Stimulated activated CD4-positive, alpha-beta T cell treated with anti-CD3 and anti-CD28 coated beads, Interleukin-1b, Interleukin-23, amount 100 ng/mL, for 24 hours (primary cell): ENCODE results near the gene INTS1.

Experiments used
- DNase-seq, 4 experiments: peaks; one replicate each; pipeline ENCODE4 v3.0.0-alpha.2; 2020; ENCODE audit warnings: low read depth in 4 of 4, low spot score in 1 of 4

Gene INTS1

GRCh38 chr7:1434891-1435670 is 69.1 kb downstream of the INTS1 start:
- no peak for DNase-seq

- DNase-seq = no peak
Observed at GRCh38 chr7:1434165-1434718, 69.9 kb downstream of the INTS1 start.

- no peak for DNase-seq
Observed at GRCh38 chr7:1433128-1433920, 70.9 kb downstream of the INTS1 start.

GRCh38 chr7:1432411-1433082 is 71.6 kb downstream of the INTS1 start:
- DNase-seq = peak; percentile 63 to 86 (median 79)

GRCh38 chr7:1431634-1432380 is 72.4 kb downstream of the INTS1 start:
- no peak for DNase-seq

GRCh38 chr7:1431226-1431625 is 73.0 kb downstream of the INTS1 start:
- DNase-seq = no peak

GRCh38 chr7:1430056-1430845 is 73.9 kb downstream of the INTS1 start:
- DNase-seq = no peak

- no peak for DNase-seq
Observed at GRCh38 chr7:1428941-1429501, 75.2 kb downstream of the INTS1 start.

- DNase-seq = no peak
Observed at GRCh38 chr7:1427064-1427657, 77.0 kb downstream of the INTS1 start.

GRCh38 chr7:1426474-1426873 is 77.7 kb downstream of the INTS1 start:
- DNase-seq = no peak

- DNase-seq = no peak
Observed at GRCh38 chr7:1425292-1426136, 78.7 kb downstream of the INTS1 start.

GRCh38 chr7:1424041-1424440 is 80.1 kb downstream of the INTS1 start:
- no peak for DNase-seq

- no peak for DNase-seq
Observed at GRCh38 chr7:1423264-1423811, 80.9 kb downstream of the INTS1 start.

GRCh38 chr7:1422512-1423263 is 81.5 kb downstream of the INTS1 start:
- DNase-seq = no peak

GRCh38 chr7:1421946-1422345 is 82.2 kb downstream of the INTS1 start:
- no peak for DNase-seq

- DNase-seq = no peak
Observed at GRCh38 chr7:1421020-1421790, 83.0 kb downstream of the INTS1 start.
